Right cardiac atrium (tissue), 5 donors: ENCODE measurements around the gene ZBTB8B. TPM values are rescaled to one million over a fixed set of nuclear protein-coding genes. Genes with fewer than 3 reads are reported as not detected.
A peak's percentile ranks its signal among the peaks of the same experiment; 100 is the strongest.
"Not testable (repeated sequence)": the region's sequence is repeated elsewhere in the genome, so short reads cannot be mapped to it uniquely, and the experiment has no call there.

Experiments
- ATAC-seq, 2 donors: fragments of 200-7000 bp; cut with Tn5 transposase; one replicate each; pipeline versions ENCODE4 v1.8.0 to v1.9.1; 2020; ENCODE audit warnings: moderate library complexity in 2 of 2, mild to moderate bottlenecking in 1 of 2
- DNase-seq, 3 donors: peaks; one replicate each; pipeline ENCODE4 v3.0.0-alpha.2; 2020
- H3K27ac ChIP-seq: one replicate; pipeline ENCODE4 v1.5.1; 2013; ENCODE audit warnings: mild to moderate bottlenecking, low read length, control low read depth, moderate library complexity
- H3K27me3 ChIP-seq: one replicate; pipeline ENCODE4 v1.6.1; 2013; ENCODE audit not compliant: control insufficient read depth, insufficient read depth
- H3K4me1 ChIP-seq: one replicate; pipeline ENCODE4 v1.6.1; 2013; ENCODE audit warnings: low read length; ENCODE audit not compliant: control insufficient read depth, insufficient read depth
- H3K4me3 ChIP-seq: one replicate; pipeline ENCODE4 v1.5.1; 2013; ENCODE audit warnings: low read length, control low read depth
- H3K9me3 ChIP-seq: one replicate; pipeline ENCODE4 v1.6.1; 2013; ENCODE audit warnings: low read length; ENCODE audit not compliant: control insufficient read depth
- WGBS: extraction: QIAGEN DNeasy Blood & Tissue Kit; methylation state at CpG from one replicate; pipeline ENCODE4 v1.1.7; 2013; 5-methylcytosine and 5-hydroxymethylcytosine counted together
- intact Hi-C, 4 donors: fragments of 100-400 bp; cut with DNase I; formaldehyde crosslinking; loops; one replicate each; pipeline versions ENCODE4 v1.11.0 to v1.14.0; 2022 to 2023
- long read RNA-seq, 4 donors: library from polyadenylated mRNA; unstranded; transcript quantifications; one replicate each; pipeline ENCODE4 v2.0.0, GENCODE V29; 2020 to 2021
- polyA plus RNA-seq: library from polyadenylated mRNA; stranded (reverse); fragments of 200-250 nt; gene quantifications from one replicate; pipeline ENCODE4 v1.2.3, GENCODE V29; 2013
- total RNA-seq, 4 donors: library from RNA; stranded (reverse); fragmentation: NEBNext Ultra II Directional; extraction: Animal tissue kit (Norgen Biotek cat#: 25700); gene quantifications; one replicate each; pipeline ENCODE4 v1.2.1, GENCODE V29; 2021
- donor health status: healthy with polysubstance abuse.
- donor health status: DM: no; HTN: yes; CAD: no.
- donor health status: DM: no; HTN: no; CAD: no.
- donor health status: DM: no; HTN: yes; CAD: no; lungs with severe emphysema.
- donor health status: DM: yes; HTN: yes; CAD: no.

Gene ZBTB8B
- total RNA-seq (under 1 TPM in 3 of 4 donors, not detected in 1; 0.03 TPM), polyA plus RNA-seq (0.02 TPM)
- long read RNA-seq, donor 1 = 0 reads
- long read RNA-seq, donor 2 = 0 reads
- long read RNA-seq, donor 3, partial matches to known transcripts = 0 of 1 reads
- long read RNA-seq, donor 3, other reads (novel, unspliced or antisense) = 1 of 1 reads
- long read RNA-seq, donor 4 = 0 reads

GRCh38 chr1:32464716-32465577, at the start of gene ZBTB8B:
Gene ZBTB8B (plus strand): TSS chr1:32465072. CDS start chr1:32470625, 5,553 bp downstream.
- intact Hi-C loops = no loop called here
- no peaks in the 10 kb centered on the region for H3K9me3 ChIP-seq
- no peaks in the 10 kb centered on the region for H3K27me3 ChIP-seq
- ATAC-seq (peak; percentile 96 to 98), DNase-seq (peak; percentile 76 to 93 (median 92))
- no peak within 1 kb of the TSS for H3K27ac ChIP-seq
- under 1% methylated on average over 66 of the region's 66 CpGs for WGBS
- H3K4me1 ChIP-seq = no peaks in the 10 kb centered on the region
- peak within 1 kb of the TSS; percentile 10 for H3K4me3 ChIP-seq

DNA sequence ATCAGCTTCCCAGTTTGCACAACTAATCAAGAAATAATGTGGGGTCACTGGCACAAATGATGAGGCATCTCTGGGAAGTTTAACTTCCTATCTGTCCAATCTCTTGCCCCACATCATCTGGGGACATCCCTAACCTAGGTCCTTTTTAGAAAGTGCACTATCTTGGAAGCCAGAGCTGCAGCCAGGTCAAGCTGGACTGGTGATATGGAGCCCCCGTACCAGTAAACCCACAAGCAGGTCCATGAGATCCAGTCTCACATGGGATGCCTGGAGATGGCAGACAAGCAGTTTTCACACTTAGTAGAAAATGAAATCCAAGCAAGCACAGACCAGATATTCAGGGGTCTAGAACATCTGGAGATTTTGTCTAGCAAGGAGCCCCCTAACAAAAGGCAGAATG, 43.1 kb upstream of the ZBTB8B start:
- 75% methylated on average over 1 of the region's 1 CpG for WGBS
- Histone ChIP-seq H3K4me1 (no peaks in the 10 kb centered on the region), H3K27ac (no peak overlapping the region), H3K9me3 (no peaks in the 10 kb centered on the region), H3K4me3 (no peak overlapping the region), H3K27me3 (no peaks in the 10 kb centered on the region)
- ATAC-seq (no peak), DNase-seq (no peak)
- intact Hi-C loops = no loop called here

DNA sequence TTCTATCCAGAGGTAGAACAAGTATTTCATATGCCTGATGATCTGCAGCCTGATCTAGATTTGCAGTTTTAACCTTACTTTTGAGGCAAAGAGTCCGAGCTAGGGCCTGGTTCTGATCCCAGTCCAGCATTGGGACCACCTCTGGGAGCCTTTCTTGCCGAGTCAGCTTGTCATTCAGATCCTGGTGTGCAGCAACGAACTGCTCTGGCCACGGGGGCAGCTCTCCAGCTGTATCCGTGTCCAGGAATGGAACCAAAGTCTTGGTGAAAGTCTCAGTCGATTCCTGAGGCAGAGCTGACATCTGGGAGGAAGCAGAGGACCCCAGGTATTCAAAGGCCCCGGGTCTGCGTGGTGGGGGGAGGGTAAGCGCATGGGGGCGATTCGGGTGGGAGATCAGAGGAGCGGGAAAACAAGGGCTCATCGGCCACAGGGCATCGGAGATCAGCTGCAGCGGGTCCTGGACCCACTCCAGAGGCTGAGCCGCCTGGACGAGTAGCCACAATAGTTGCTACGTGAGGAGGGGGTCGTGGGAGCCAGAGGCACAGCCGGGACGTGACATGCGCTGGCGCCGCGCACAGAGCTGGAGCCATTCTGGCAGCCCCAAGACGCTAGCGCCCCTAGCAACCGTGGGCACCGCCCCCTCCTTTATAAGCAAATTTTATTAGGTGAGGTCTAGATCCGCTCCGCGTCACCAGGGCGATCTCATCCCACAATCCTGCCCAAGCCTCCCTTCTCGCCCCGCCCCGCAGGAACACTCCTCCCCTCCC, 38.2 kb upstream of the ZBTB8B start:
- Histone ChIP-seq H3K4me1 (no peaks in the 10 kb centered on the region), H3K9me3 (no peaks in the 10 kb centered on the region), H3K27ac (no peak overlapping the region), H3K27me3 (no peaks in the 10 kb centered on the region), H3K4me3 (peak overlapping the region; percentile 1)
- DNase-seq (peak; percentile 40 to 70 (median 67)), ATAC-seq (peak; percentile 71 to 81)
- 6% methylated on average over 36 of the region's 36 CpGs for WGBS
- intact Hi-C loops = no loop called here

- ATAC-seq = no peak
- H3K4me3 ChIP-seq = no peak overlapping the region
- no peaks in the 10 kb centered on the region for H3K4me1 ChIP-seq
- DNase-seq = no peak
- intact Hi-C loops = no loop called here
- 69% methylated on average over 17 of the region's 17 CpGs for WGBS
- H3K27me3 ChIP-seq = no peaks in the 10 kb centered on the region
- no peaks in the 10 kb centered on the region for H3K9me3 ChIP-seq
- H3K27ac ChIP-seq = no peak overlapping the region
Measured at GRCh38 chr1:32427264-32427963, 37.5 kb upstream of the ZBTB8B start.

DNA sequence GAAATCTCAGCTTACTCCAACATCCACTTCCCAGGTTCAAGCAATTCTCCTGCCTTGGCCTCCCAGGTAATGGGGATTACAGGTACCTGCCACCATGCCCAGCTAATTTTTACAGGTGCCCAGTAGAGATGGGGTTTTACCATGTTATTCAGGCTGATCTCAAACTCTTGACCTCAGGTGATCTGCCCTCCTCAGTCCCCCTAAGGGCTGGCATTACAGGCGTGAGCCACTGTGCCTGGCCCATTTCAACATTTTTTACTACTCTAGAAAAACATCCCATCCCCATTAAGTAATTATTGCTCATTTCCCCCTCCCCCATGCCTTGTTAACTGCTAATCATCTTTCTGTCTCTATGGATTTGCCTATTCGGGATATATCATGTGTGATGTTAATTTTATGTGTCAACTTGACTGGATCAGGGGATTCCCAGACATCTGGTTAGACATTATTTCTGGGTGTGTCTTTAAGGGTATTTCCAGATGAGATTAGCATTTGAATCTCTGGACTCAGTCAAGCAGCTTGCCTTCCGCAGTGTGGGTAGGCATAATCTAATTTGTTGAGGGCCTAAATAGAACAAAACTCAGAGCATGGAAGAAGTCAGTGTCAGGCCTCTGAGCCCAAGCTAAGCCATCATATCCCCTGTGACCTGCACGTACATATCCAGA, 33.0 kb upstream of the ZBTB8B start:
- intact Hi-C loops = no loop called here
- no peak overlapping the region for H3K4me3 ChIP-seq
- H3K27ac ChIP-seq = no peak overlapping the region
- H3K27me3 ChIP-seq = no peaks in the 10 kb centered on the region
- DNase-seq (no peak), ATAC-seq (no peak)
- WGBS = 56% methylated on average over 4 of the region's 4 CpGs
- no peaks in the 10 kb centered on the region for H3K4me1 ChIP-seq
- no peaks in the 10 kb centered on the region for H3K9me3 ChIP-seq

DNA sequence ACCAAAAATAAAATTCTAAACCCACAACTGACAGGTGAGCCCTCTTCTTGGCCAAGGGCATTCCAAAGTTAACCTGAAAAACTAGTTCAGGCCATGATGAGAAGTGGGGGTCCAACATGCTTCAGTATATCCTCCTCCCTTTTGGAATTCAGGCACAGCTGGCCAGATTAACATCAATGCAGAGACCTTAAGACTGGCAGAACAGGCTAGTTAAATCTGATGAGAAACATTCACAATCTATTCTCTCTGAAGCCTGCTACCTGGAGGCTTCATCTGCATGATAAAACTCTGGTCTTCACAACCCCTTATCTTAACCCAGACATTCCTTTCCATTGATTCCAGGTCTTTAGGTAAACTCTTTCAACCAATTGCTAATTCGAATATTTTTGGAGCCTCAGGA, 26.7 kb upstream of the ZBTB8B start:
- DNase-seq (no peak), ATAC-seq (no peak)
- WGBS = 53% methylated on average over 1 of the region's 1 CpG
- no peaks in the 10 kb centered on the region for H3K9me3 ChIP-seq
- H3K4me3 ChIP-seq = no peak overlapping the region
- no peaks in the 10 kb centered on the region for H3K27me3 ChIP-seq
- H3K27ac ChIP-seq = no peak overlapping the region
- H3K4me1 ChIP-seq = no peaks in the 10 kb centered on the region
- intact Hi-C loops = no loop called here

- 100% methylated on average over 4 of the region's 4 CpGs for WGBS
- ATAC-seq, intact Hi-C loops, H3K27me3 ChIP-seq, H3K9me3 ChIP-seq, H3K4me1 ChIP-seq, H3K27ac ChIP-seq, H3K4me3 ChIP-seq, DNase-seq: not testable (repeated sequence)
Measured at GRCh38 chr1:32438777-32439176, 26.1 kb upstream of the ZBTB8B start.

DNA sequence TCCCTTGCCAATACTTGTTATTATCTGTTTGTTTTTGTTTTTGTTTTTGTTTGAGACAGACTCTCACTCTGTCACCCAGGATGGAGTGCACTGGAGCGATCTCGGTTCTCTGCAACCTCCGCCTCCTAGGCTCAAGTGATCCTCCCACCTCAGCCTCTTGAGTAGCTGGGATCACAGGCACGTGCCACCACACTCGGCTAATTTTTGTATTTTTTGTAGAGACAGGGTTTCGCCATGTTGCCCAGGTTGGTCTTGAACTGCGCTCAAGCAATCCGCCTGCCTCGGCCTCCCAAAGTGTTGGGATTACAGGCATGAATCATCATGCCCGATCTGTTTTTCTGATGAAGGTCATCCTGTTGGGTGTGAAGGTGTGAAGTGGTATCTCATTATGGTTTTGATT, 23.4 kb upstream of the ZBTB8B start:
- intact Hi-C loops, ATAC-seq, H3K9me3 ChIP-seq, H3K4me1 ChIP-seq, H3K27me3 ChIP-seq, H3K4me3 ChIP-seq, H3K27ac ChIP-seq, DNase-seq: not testable (repeated sequence)
- 92% methylated on average over 10 of the region's 10 CpGs for WGBS

DNA sequence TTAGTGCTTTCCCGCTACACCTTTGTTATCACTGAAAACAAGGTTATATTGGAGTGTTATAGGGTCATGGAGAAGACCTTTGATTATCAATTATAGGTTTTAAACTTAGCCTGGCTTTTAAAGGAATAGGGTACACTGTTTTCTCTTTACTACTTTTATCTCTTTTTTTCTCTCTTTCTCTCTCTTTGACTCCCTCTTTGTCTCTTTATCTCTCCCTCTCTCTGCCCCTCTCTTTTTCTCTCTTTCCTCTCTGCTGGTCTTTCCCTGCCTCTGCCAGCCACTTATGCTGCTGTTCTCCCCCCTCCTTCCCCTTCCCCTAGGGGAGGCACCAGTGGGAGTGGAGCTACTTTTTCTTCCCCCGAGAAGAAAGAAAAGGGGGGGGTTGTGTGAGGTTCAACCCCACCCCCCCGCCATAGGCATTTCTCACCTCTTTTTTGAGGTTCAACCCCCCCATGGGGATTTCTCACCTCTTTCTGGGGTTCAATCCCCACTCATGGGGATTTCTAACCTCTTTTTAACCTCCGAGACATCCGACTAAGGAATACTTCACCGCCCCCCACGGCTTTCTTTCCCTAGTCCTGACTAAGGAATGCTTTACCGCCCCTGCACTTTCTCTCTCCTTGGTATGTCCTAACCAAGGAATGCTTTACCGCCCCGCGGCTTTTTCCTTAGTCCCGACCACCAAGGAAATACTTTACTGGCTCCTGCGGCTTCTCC, 17.2 kb upstream of the ZBTB8B start:
- DNase-seq = no peak
- 24% methylated on average over 13 of the region's 13 CpGs for WGBS
- H3K27me3 ChIP-seq = no peaks in the 10 kb centered on the region
- intact Hi-C loops = no loop called here
- ATAC-seq = peak in 1 of 2 donors; percentile 31
- no peak overlapping the region for H3K27ac ChIP-seq
- H3K4me3 ChIP-seq = no peak overlapping the region
- H3K4me1 ChIP-seq = no peaks in the 10 kb centered on the region
- peaks cover 2% of the 10 kb centered on the region for H3K9me3 ChIP-seq
